Measurements from ENCODE around the gene ICOS.
"Not testable (repeated sequence)": the region's sequence is repeated elsewhere in the genome, so short reads cannot be mapped to it uniquely, and the experiment has no call there.

ICOS gene

GRCh38 chr2:203918264-203918663 lies 18.3 kb upstream of the ICOS start:
- DNase-seq (ENCODE audit: low read depth in 3 of 3) = no peak

- no peak for DNase-seq (ENCODE audit: low read depth in 3 of 3)
These were observed 17.7 kb upstream of the ICOS start for GRCh38 chr2:203918839-203919238.

- no peak for DNase-seq (ENCODE audit: low read depth in 3 of 3)
These were observed 10.9 kb upstream of the ICOS start for GRCh38 chr2:203925512-203926158.

GRCh38 chr2:203928849-203929248 lies 7.7 kb upstream of the ICOS start:
- no peak for DNase-seq (ENCODE audit: low read depth in 3 of 3)

GRCh38 chr2:203931262-203931661 lies 5.3 kb upstream of the ICOS start:
- DNase-seq (ENCODE audit: low read depth in 3 of 3) = not testable (repeated sequence)

- peak in 1 of 3 donors; percentile 41 for DNase-seq (ENCODE audit: low read depth in 3 of 3)
These were observed 2.5 kb upstream of the ICOS start for GRCh38 chr2:203934041-203934492.

GRCh38 chr2:203934711-203935438 lies 1.7 kb upstream of the ICOS start:
- DNase-seq (ENCODE audit: low read depth in 3 of 3) = no peak

- DNase-seq (ENCODE audit: low read depth in 3 of 3) = no peak
These were observed 995 bp upstream of the ICOS start for GRCh38 chr2:203935568-203935967.

GRCh38 chr2:203936949-203937348 lies 386 bp downstream of the ICOS start:
- DNase-seq (ENCODE audit: low read depth in 3 of 3) = no peak

GRCh38 chr2:203937788-203938187 lies 1.2 kb downstream of the ICOS start:
- no peak for DNase-seq (ENCODE audit: low read depth in 3 of 3)

- DNase-seq (ENCODE audit: low read depth in 3 of 3) = no peak
These were observed 3.5 kb downstream of the ICOS start for GRCh38 chr2:203940039-203940438.

- DNase-seq (ENCODE audit: low read depth in 3 of 3) = not testable (repeated sequence)
These were observed 7.2 kb downstream of the ICOS start for GRCh38 chr2:203943493-203944382.

- DNase-seq (ENCODE audit: low read depth in 3 of 3) = no peak
These were observed 12.2 kb downstream of the ICOS start for GRCh38 chr2:203948733-203949132.

- DNase-seq (ENCODE audit: low read depth in 3 of 3) = no peak
These were observed 12.7 kb downstream of the ICOS start for GRCh38 chr2:203949228-203949627.

GRCh38 chr2:203951366-203951902 lies 14.9 kb downstream of the ICOS start:
- no peak for DNase-seq (ENCODE audit: low read depth in 3 of 3)

GRCh38 chr2:203959265-203959664 lies 22.7 kb downstream of the ICOS start:
- no peak for DNase-seq (ENCODE audit: low read depth in 3 of 3)

- DNase-seq (ENCODE audit: low read depth in 3 of 3) = no peak
These were observed 23.1 kb downstream of the ICOS start for GRCh38 chr2:203959672-203960071.

GRCh38 chr2:203960811-203961210 lies 24.2 kb downstream of the ICOS start:
- no peak for DNase-seq (ENCODE audit: low read depth in 3 of 3)

GRCh38 chr2:203965190-203965589 lies 28.6 kb downstream of the ICOS start:
- DNase-seq (ENCODE audit: low read depth in 3 of 3) = not testable (repeated sequence)

GRCh38 chr2:203971251-203971650 lies 34.7 kb downstream of the ICOS start:
- no peak for DNase-seq (ENCODE audit: low read depth in 3 of 3)

GRCh38 chr2:203972066-203972465 lies 35.5 kb downstream of the ICOS start:
- no peak for DNase-seq (ENCODE audit: low read depth in 3 of 3)

GRCh38 chr2:203973000-203973399 lies 36.4 kb downstream of the ICOS start:
- no peak for DNase-seq (ENCODE audit: low read depth in 3 of 3)
